Loucy (cell line): ENCODE results near the gene MPDU1.

ENCODE experiments used
- CTCF ChIP-seq: fragments of 200-600 bp; sonication (generic); conservative IDR thresholded peaks from 2 replicates; pipeline ENCODE4 v1.5.1; 2014; ENCODE audit warnings: mild to moderate bottlenecking, antibody characterized with exemption, low read length
- EZH2phosphoT487 ChIP-seq: fragments of 200-600 bp; IDR thresholded peaks from 2 replicates; pipeline ENCODE4 v1.6.1; 2018; ENCODE audit warnings: antibody characterized with exemption, mild to moderate bottlenecking, moderate library complexity, borderline replicate concordance

GRCh38 chr17:7575959-7576358, 7.7 kb upstream of the MPDU1 start:
- no peak for TF ChIP-seq EZH2phosphoT487
- TF ChIP-seq CTCF = no peak
